ENCODE results near the gene FAM216B.

DNA sequence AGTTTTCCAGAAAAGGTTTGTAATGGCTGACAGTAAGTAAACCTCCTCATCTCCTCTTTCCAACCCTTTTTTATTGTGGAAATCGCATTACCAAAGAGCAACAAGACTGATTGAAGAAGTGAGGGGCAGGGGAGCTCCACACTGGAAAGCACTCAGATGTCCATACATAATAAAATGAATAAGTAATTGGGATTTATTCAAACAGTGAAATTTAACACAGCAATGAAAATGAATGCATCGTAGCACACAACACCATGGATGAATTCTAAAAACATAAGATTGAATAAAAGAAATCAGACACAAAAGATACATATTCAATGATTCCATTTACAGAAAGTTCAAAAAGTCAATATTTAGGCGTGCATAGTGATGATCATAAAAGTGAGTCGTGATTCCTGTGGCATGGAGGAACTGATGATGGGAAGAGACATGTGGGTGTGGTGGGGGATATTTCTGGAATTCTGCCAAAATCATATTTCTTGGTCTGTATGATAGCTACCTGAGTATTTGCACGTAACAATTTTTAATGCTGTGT is 18.8 kb downstream of the FAM216B start:
- no peak for TF ChIP-seq ZNF75D (CRISPR knock-in tag; IDR thresholded peaks at IDR 0.05; ENCODE audit: borderline replicate concordance)
- TF ChIP-seq POLR2A (IDR thresholded peaks at IDR 0.05; ENCODE audit: insufficient read depth in 1 of 2, low read depth in 2 of 2, low read length in 2 of 2) = no peak
- no peak for TF ChIP-seq EZH2 (conservative IDR thresholded peaks at IDR 0.05; ENCODE audit: low read depth, low read length)
- no peak for TF ChIP-seq ARID2 (CRISPR knock-in tag; IDR thresholded peaks at IDR 0.05; ENCODE audit: borderline replicate concordance)
- TF ChIP-seq TARDBP (CRISPR knock-in tag; IDR thresholded peaks at IDR 0.05) = no peak

All from HepG2 (cell line).